ENCODE measurements around the gene B3GNT4. TPM values are rescaled to one million over a fixed set of nuclear protein-coding genes. Genes with fewer than 3 reads are reported as not detected.

Gene B3GNT4
- total and polyA plus RNA-seq, 2 of the 13 experiments (the other 11 are each of a cell fraction or from before 2014, with no cell fraction given): 0.04 to 0.21 TPM

DNA sequence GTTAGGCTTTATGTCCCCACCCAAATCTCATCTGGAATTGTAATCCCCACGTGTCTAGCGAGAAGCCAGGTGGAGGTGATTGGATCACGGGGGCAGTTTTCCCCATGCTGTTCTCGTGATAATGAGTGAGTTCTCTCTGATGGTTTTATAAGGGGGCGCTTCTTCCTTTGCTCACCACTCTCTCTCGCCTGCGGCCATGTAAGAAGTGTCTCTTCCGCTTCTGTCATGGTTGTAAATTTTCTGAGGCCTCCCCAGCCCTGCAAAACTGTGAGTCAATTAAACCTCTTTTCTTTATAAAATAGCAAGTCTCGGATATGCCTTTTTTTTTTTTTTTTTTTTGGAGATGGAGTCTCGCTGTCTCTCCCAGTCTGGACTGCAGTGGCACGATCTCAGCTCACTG, 42.7 kb upstream of the B3GNT4 start (continued):
- TF ChIP-seq ZNF318 (CRISPR knock-in tag; IDR thresholded peaks at IDR 0.05): no peak
- no peak for TF ChIP-seq ZNF160 (CRISPR knock-in tag; IDR thresholded peaks at IDR 0.05)
- no peak for TF ChIP-seq ZBTB2 (CRISPR knock-in tag; IDR thresholded peaks at IDR 0.05; ENCODE audit: low read depth)
- no peak for TF ChIP-seq ZNF33A (CRISPR knock-in tag; IDR thresholded peaks at IDR 0.05; ENCODE audit: borderline replicate concordance)
- no peak for TF ChIP-seq MIXL1 (CRISPR knock-in tag; IDR thresholded peaks at IDR 0.05)
- no peak for TF ChIP-seq FOXK2 (IDR thresholded peaks at IDR 0.05)
- TF ChIP-seq, protein P1, sequence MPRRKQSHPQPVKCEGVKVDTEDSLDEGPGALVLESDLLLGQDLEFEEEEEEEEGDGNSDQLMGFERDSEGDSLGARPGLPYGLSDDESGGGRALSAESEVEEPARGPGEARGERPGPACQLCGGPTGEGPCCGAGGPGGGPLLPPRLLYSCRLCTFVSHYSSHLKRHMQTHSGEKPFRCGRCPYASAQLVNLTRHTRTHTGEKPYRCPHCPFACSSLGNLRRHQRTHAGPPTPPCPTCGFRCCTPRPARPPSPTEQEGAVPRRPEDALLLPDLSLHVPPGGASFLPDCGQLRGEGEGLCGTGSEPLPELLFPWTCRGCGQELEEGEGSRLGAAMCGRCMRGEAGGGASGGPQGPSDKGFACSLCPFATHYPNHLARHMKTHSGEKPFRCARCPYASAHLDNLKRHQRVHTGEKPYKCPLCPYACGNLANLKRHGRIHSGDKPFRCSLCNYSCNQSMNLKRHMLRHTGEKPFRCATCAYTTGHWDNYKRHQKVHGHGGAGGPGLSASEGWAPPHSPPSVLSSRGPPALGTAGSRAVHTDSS (CRISPR knock-in tag; conservative IDR thresholded peaks at IDR 0.05): no peak
- TF ChIP-seq NKX3-1 (CRISPR knock-in tag; IDR thresholded peaks at IDR 0.05): no peak

All from HepG2 (cell line).